Kidney (tissue), 14 donors: Measurements from ENCODE around the gene FBN1. TPM values are rescaled to one million over a fixed set of nuclear protein-coding genes. Genes with fewer than 3 reads are reported as not detected.

Source experiments
- DNase-seq, 5 donors: peaks; one replicate each; pipeline ENCODE4 v3.0.0-alpha.2; 2013 to 2020
- FAIRE-seq: peaks from 2 replicates; lab custom pipeline; 2012; peaks lifted over from hg19 to GRCh38; lab: Jason Lieb, UNC
- H3K27ac ChIP-seq, 2 donors: one replicate each; pipeline ENCODE4 v1.7.0; 2013; ENCODE audit warnings: low read depth in 2 of 2, low read length in 2 of 2, inconsistent platforms in 1 of 2
- H3K27me3 ChIP-seq: one replicate; pipeline ENCODE4 v1.7.1; 2013; ENCODE audit warnings: low read length, inconsistent platforms; ENCODE audit not compliant: control insufficient read depth, insufficient read depth
- H3K36me3 ChIP-seq, 3 donors: one replicate each; pipeline versions ENCODE4 v1.7.0 to v1.7.1; 2013; ENCODE audit warnings: low read length in 3 of 3, control low read depth in 1 of 3, inconsistent platforms in 1 of 3; ENCODE audit not compliant: insufficient read depth in 3 of 3, control insufficient read depth in 2 of 3
- H3K4me1 ChIP-seq, 3 donors: one replicate each; pipeline versions ENCODE4 v1.7.0 to v1.7.1; 2013; ENCODE audit warnings: low read length in 3 of 3, inconsistent platforms in 1 of 3, low read depth in 1 of 3; ENCODE audit not compliant: control insufficient read depth in 2 of 3, insufficient read depth in 2 of 3
- H3K4me3 ChIP-seq, 3 donors: one replicate each; pipeline versions ENCODE4 v1.7.0 to v1.8.1; 2013; ENCODE audit warnings: low read length in 3 of 3, control low read depth in 1 of 3, inconsistent platforms in 1 of 3
- H3K9ac ChIP-seq, 3 donors: one replicate each; pipeline versions ENCODE4 v1.7.0 to v1.7.1; 2013; ENCODE audit warnings: low read length in 3 of 3, control low read depth in 1 of 3, inconsistent platforms in 1 of 3
- H3K9me3 ChIP-seq, 3 donors: one replicate each; pipeline versions ENCODE4 v1.7.0 to v1.7.1; 2013; ENCODE audit warnings: low read length in 3 of 3, control low read depth in 1 of 3, inconsistent platforms in 1 of 3; ENCODE audit not compliant: control insufficient read depth in 2 of 3, insufficient read depth in 1 of 3
- CTCF ChIP-seq: IDR thresholded peaks from 3 replicates; pipeline ENCODE4 v1.5.1; 2012; ENCODE audit warnings: mild to moderate bottlenecking, moderate library complexity, borderline replicate concordance; ENCODE audit not compliant: insufficient read depth; ENCODE audit errors: extremely low read depth
- intact Hi-C: fragments of 100-400 bp; cut with DNase I; formaldehyde crosslinking; loops from one replicate; pipeline ENCODE4 v1.11.1; 2022
- polyA plus RNA-seq: library from polyadenylated mRNA; stranded (reverse); fragments of 350-450 nt; fragmentation: Illumina TruSeq; extraction: RNeasy Lipid Tissue Mini Kit (QIAGEN cat#74804); gene quantifications from one replicate; pipeline ENCODE4 v1.2.3, GENCODE V29; 2014; ENCODE audit warnings: low read depth, low replicate concordance; ENCODE audit not compliant: insufficient read depth
- total RNA-seq: library from RNA; stranded (reverse); fragmentation: NEBNext Ultra II Directional; extraction: Animal tissue kit (Norgen Biotek cat#: 25700); gene quantifications from one replicate; pipeline ENCODE4 v1.2.1, GENCODE V29; 2021
- donor health status: control.
- donor health status: control.
- donor health status: control.
- donor health status: control.
- donor health status: control.
- donor health status: DM: yes; HTN: yes; CAD: no.
- donor health status: Normal renal cell carcinoma (clear cell type).

The FBN1 gene
- total and polyA plus RNA-seq, 2 donors from 2014 or later, result 2.4 to 30.8 TPM

GRCh38 chr15:48555241-48555881 lies 90.1 kb downstream of the FBN1 start:
- intact Hi-C loops, result no loop called here

GRCh38 chr15:48554112-48554511 lies 91.4 kb downstream of the FBN1 start:
- intact Hi-C loops, result no loop called here
- H3K9ac ChIP-seq, result no peak overlapping the region

More at GRCh38 chr15:48555241-48555881, 90.1 kb downstream of the FBN1 start:
- Histone ChIP-seq H3K4me1 (peaks cover 0 to 5% (median 0%) of the 10 kb centered on the region in 3 donors), H3K36me3 (no peaks in the 10 kb centered on the region), H3K4me3 (no peak overlapping the region), H3K27ac (no peak overlapping the region), H3K27me3 (no peaks in the 10 kb centered on the region), H3K9ac (no peak overlapping the region), H3K9me3 (no peaks in the 10 kb centered on the region)
- no peak for TF ChIP-seq CTCF
- FAIRE-seq (no peak), DNase-seq (no peak)

GRCh38 chr15:48553559-48553958 lies 92.0 kb downstream of the FBN1 start:
- DNase-seq (no peak), FAIRE-seq (no peak)
- Histone ChIP-seq H3K27me3 (no peaks in the 10 kb centered on the region), H3K27ac (no peak overlapping the region), H3K4me3 (no peak overlapping the region), H3K36me3 (no peaks in the 10 kb centered on the region), H3K4me1 (no peaks in the 10 kb centered on the region), H3K9me3 (no peaks in the 10 kb centered on the region), H3K9ac (no peak overlapping the region)
- TF ChIP-seq CTCF, result no peak
- intact Hi-C loops, result no loop called here

More at GRCh38 chr15:48554112-48554511, 91.4 kb downstream of the FBN1 start:
- H3K27ac ChIP-seq, result no peak overlapping the region
- no peaks in the 10 kb centered on the region for H3K36me3 ChIP-seq
- FAIRE-seq, result no peak
- no peak overlapping the region for H3K4me3 ChIP-seq
- H3K9me3 ChIP-seq, result no peaks in the 10 kb centered on the region
- TF ChIP-seq CTCF, result no peak
- no peaks in the 10 kb centered on the region for H3K27me3 ChIP-seq
- DNase-seq, result no peak
- H3K4me1 ChIP-seq, result peaks cover 0 to 5% (median 0%) of the 10 kb centered on the region in 3 donors
